Esophagus muscularis mucosa (tissue), 3 donors: ENCODE results near the gene RPS6KA5.

Source experiments
- EP300 ChIP-seq: sonication (generic); formaldehyde crosslinking; IDR thresholded peaks from one replicate; pipeline ENCODE4 v1.6.1; 2017; ENCODE audit warnings: antibody characterized with exemption
- TF ChIP-seq, protein P1 (sequence below), 3 experiments: fragments of 200-600 bp in 2 of 3; fragments of 450-650 bp in 1 of 3; sonication (generic) in 2 of 3; IDR thresholded peaks; one replicate each; pipeline ENCODE4 v1.5.1; 2017 to 2019; ENCODE audit warnings: antibody characterized with exemption in 3 of 3, mild to moderate bottlenecking in 2 of 3, moderate library complexity in 1 of 3

DNA sequence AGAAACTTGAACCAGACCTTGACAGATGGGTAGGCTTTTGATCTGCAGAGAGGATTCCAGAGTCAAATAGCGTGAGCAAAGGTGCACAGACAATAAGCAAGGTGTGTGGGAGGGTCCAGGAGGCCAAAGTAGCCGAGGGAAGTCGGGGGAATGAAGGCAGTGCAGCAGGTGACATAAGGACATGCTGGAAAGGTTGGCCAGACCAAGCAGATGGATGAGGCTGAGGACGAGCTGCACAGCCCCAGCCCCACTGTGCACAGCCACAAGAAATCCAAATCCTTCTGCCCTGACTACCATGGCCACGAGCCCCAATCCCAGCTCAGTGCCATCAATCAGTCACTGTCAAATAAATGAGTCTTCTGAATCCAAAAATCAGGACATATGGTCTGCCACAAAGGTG, 249.6 kb downstream of the RPS6KA5 start:
- TF ChIP-seq EP300: no peak
- TF ChIP-seq, protein P1, sequence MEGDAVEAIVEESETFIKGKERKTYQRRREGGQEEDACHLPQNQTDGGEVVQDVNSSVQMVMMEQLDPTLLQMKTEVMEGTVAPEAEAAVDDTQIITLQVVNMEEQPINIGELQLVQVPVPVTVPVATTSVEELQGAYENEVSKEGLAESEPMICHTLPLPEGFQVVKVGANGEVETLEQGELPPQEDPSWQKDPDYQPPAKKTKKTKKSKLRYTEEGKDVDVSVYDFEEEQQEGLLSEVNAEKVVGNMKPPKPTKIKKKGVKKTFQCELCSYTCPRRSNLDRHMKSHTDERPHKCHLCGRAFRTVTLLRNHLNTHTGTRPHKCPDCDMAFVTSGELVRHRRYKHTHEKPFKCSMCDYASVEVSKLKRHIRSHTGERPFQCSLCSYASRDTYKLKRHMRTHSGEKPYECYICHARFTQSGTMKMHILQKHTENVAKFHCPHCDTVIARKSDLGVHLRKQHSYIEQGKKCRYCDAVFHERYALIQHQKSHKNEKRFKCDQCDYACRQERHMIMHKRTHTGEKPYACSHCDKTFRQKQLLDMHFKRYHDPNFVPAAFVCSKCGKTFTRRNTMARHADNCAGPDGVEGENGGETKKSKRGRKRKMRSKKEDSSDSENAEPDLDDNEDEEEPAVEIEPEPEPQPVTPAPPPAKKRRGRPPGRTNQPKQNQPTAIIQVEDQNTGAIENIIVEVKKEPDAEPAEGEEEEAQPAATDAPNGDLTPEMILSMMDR (IDR thresholded peaks at IDR 0.05): no peak
